GM12891 (cell line): ENCODE results near the gene AKIRIN2.
"Not testable (repeated sequence)": the region's sequence is repeated elsewhere in the genome, so short reads cannot be mapped to it uniquely, and the experiment has no call there.

ENCODE experiments used
- POLR2A ChIP-seq: IDR thresholded peaks from 2 replicates; pipeline ENCODE4 v1.6.1; 2011; ENCODE audit warnings: low read depth, low read length, control low read depth
- SPI1 ChIP-seq: IDR thresholded peaks from 2 replicates; pipeline ENCODE4 v1.6.1; 2011; ENCODE audit warnings: low read depth, low read length, control low read depth

DNA sequence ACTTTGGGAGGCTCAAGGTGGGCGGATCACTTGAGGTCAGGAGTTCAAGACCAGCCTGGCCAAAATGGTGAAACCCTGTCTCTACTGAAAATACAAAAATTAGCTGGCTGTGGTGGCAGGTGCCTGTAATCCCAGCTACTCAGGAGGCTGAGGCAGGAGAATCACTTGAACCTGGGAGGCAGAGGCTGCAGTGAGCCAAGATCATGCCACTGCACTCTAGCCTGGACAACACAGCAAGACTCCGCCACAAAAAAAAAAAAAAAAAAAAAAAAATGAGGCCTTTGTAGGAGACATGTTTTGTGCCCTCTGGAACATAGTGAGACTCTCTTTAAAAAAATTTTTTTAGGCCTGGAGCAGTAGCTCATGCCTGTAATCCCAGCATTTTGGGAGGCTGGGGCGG lies 10.7 kb upstream of the AKIRIN2 start:
- TF ChIP-seq POLR2A, SPI1: not testable (repeated sequence)
